Superior temporal gyrus (tissue), 1 donor: ENCODE data around the gene LRP8.

Source experiments
- DNase-seq: peaks from one replicate; pipeline ENCODE4 v3.0.0-alpha.2; 2016; ENCODE audit errors: extremely low spot score

Gene LRP8

GRCh38 chr1:53359934-53360276 is 32.0 kb upstream of the LRP8 start:
- no peak for DNase-seq

- DNase-seq, result no peak
Measured at GRCh38 chr1:53359225-53359933, 31.5 kb upstream of the LRP8 start.

GRCh38 chr1:53356637-53357036 is 28.8 kb upstream of the LRP8 start:
- no peak for DNase-seq

GRCh38 chr1:53354119-53354518 is 26.2 kb upstream of the LRP8 start:
- DNase-seq, result no peak

- no peak for DNase-seq
Measured at GRCh38 chr1:53352561-53352960, 24.7 kb upstream of the LRP8 start.

GRCh38 chr1:53350853-53351767 is 23.2 kb upstream of the LRP8 start:
- no peak for DNase-seq

GRCh38 chr1:53349968-53350852 is 22.3 kb upstream of the LRP8 start:
- no peak for DNase-seq

GRCh38 chr1:53349369-53349835 is 21.5 kb upstream of the LRP8 start:
- no peak for DNase-seq

GRCh38 chr1:53348486-53349368 is 20.9 kb upstream of the LRP8 start:
- DNase-seq, result no peak

- no peak for DNase-seq
Measured at GRCh38 chr1:53346814-53347176, 18.9 kb upstream of the LRP8 start.

- no peak for DNase-seq
Measured at GRCh38 chr1:53345996-53346813, 18.3 kb upstream of the LRP8 start.

GRCh38 chr1:53344921-53345838 is 17.3 kb upstream of the LRP8 start:
- no peak for DNase-seq

- no peak for DNase-seq
Measured at GRCh38 chr1:53343831-53344668, 16.2 kb upstream of the LRP8 start.

- DNase-seq, result no peak
Measured at GRCh38 chr1:53342735-53343470, 15.0 kb upstream of the LRP8 start.

GRCh38 chr1:53341961-53342707 is 14.3 kb upstream of the LRP8 start:
- no peak for DNase-seq

- DNase-seq, result no peak
Measured at GRCh38 chr1:53341521-53341895, 13.6 kb upstream of the LRP8 start.
